G401 (cell line): ENCODE results near the gene RSPH10B. TPM values are rescaled to one million over a fixed set of nuclear protein-coding genes. Genes with fewer than 3 reads are reported as not detected.

Experiments
- total RNA-seq: library from RNA; depleted of rRNA; stranded (reverse); fragments of >200 nt; shearing (Covaris generic); gene quantifications from 2 replicates; pipeline ENCODE4 v1.2.3, GENCODE V29; 2014; rRNA removed

Gene RSPH10B
- total RNA-seq, 1 experiment from 2014 or later: not detected

Other genes starting within 250 kb of the RSPH10B start
- 21.7 and 28.2 TPM in 2 replicates for gene RNF216, start 189.0 kb downstream of the RSPH10B start, total RNA-seq
- gene OCM, start 89.9 kb downstream of the RSPH10B start, total RNA-seq: not detected in 2 replicates
- gene CCZ1, start 72.0 kb downstream of the RSPH10B start, total RNA-seq: 68.7 and 72.5 TPM in 2 replicates
- 23.9 and 24.0 TPM in 2 replicates for gene PMS2, start 38.4 kb upstream of the RSPH10B start, total RNA-seq
- 90.8 and 116 TPM in 2 replicates for gene AIMP2, start 38.6 kb upstream of the RSPH10B start, total RNA-seq
- gene ANKRD61, start 60.7 kb upstream of the RSPH10B start, total RNA-seq: 0.54 TPM in 1 of 2 replicates, not detected in the other
- gene EIF2AK1, start 88.5 kb upstream of the RSPH10B start, total RNA-seq: 76.6 and 111 TPM in 2 replicates
- gene USP42, start 134.3 kb upstream of the RSPH10B start, total RNA-seq: 5.2 and 8.9 TPM in 2 replicates